ENCODE measurements around the gene WDR82. TPM values are rescaled to one million over a fixed set of nuclear protein-coding genes. Genes with fewer than 3 reads are reported as not detected.

Gene WDR82
- total and polyA plus RNA-seq, 2 experiments from 2014 or later: 24.8 to 52.1 TPM

GRCh38 chr3:52283306-52283705, 4.9 kb upstream of the WDR82 start:
- no peaks in the 10 kb centered on the region for H3K9me3 ChIP-seq (ENCODE audit: low read depth)
- peaks cover 60% of the 10 kb centered on the region for H3K4me1 ChIP-seq (ENCODE audit: insufficient read depth)
- no peak overlapping the region for H2AFZ ChIP-seq
- H3K9me2 ChIP-seq (replicated peaks; ENCODE audit: insufficient read depth): no peaks in the 10 kb centered on the region
- H3K27ac ChIP-seq: peak overlapping the region; percentile 100
- no peak overlapping the region for H3K4me2 ChIP-seq
- no peaks in the 10 kb centered on the region for H3K36me3 ChIP-seq (replicated peaks; ENCODE audit: insufficient read depth, low read depth)
- WGBS (ENCODE audit: low lambda C conversion rate, missing lambda C conversion rate): 0% methylated on average over 1 of the region's 1 CpG
- H3K27me3 ChIP-seq: no peaks in the 10 kb centered on the region
- no peak for TF ChIP-seq EZH2phosphoT487 (IDR thresholded peaks at IDR 0.05; ENCODE audit: low read depth, severe bottlenecking, unreplicated experiment)
- TF ChIP-seq, protein P1, sequence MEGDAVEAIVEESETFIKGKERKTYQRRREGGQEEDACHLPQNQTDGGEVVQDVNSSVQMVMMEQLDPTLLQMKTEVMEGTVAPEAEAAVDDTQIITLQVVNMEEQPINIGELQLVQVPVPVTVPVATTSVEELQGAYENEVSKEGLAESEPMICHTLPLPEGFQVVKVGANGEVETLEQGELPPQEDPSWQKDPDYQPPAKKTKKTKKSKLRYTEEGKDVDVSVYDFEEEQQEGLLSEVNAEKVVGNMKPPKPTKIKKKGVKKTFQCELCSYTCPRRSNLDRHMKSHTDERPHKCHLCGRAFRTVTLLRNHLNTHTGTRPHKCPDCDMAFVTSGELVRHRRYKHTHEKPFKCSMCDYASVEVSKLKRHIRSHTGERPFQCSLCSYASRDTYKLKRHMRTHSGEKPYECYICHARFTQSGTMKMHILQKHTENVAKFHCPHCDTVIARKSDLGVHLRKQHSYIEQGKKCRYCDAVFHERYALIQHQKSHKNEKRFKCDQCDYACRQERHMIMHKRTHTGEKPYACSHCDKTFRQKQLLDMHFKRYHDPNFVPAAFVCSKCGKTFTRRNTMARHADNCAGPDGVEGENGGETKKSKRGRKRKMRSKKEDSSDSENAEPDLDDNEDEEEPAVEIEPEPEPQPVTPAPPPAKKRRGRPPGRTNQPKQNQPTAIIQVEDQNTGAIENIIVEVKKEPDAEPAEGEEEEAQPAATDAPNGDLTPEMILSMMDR (IDR thresholded peaks at IDR 0.05; ENCODE audit: poor library complexity): no peak
- no peak for TF ChIP-seq EZH2 (IDR thresholded peaks at IDR 0.05; ENCODE audit: borderline replicate concordance)
- no peaks in the 10 kb centered on the region for H4K20me1 ChIP-seq (ENCODE audit: insufficient read depth, poor library complexity, severe bottlenecking)
- H3K4me3 ChIP-seq: no peak overlapping the region
- DNase-seq (ENCODE audit: low spot score): no peak
- peaks cover 11% of the 10 kb centered on the region for H3K79me2 ChIP-seq

DNA sequence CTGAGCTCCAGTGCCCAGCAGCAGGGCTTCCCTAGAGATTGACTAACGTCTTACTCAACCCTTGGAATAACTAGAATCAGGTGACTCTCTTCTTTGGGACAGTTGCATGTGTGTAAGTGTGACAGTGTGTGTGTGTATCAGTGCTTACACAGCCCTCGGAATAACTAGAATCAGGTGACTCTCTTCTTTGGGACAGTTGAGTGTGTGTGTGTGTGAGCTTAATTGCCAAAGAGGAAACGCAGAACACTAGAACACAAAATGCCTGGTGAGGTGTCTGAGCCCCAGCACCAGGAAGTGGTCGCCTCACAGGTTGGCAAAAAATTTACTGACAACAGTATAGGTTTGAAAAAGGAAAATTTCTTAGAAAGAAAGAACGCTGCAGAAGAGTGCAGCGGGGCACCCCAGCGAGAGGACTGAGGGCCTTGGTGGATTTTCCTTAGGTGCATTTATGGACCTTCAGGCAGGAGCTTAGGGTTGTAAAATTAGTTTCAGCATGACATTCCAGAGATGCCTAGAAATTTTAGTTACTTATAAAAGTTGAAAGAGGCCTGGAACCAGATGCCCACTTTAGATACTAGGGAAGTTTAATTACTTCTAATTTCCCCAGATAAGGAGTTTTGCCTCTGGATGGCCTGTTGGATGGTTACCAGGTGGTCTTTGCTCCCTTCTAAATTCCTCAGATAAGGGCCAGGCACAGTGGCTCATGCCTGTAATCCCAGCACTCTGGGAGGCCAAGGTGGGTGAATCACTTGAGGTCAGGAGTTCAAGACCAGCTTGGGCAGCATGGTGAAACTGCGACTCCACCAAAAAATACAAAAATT, 3.7 kb upstream of the WDR82 start:
- H3K9me3 ChIP-seq (ENCODE audit: low read depth): no peaks in the 10 kb centered on the region
- TF ChIP-seq, protein P1 (IDR thresholded peaks at IDR 0.05; ENCODE audit: poor library complexity): no peak
- DNase-seq (ENCODE audit: low spot score): no peak
- peaks cover 59% of the 10 kb centered on the region for H3K4me1 ChIP-seq (ENCODE audit: insufficient read depth)
- no peaks in the 10 kb centered on the region for H3K27me3 ChIP-seq
- no peaks in the 10 kb centered on the region for H3K9me2 ChIP-seq (replicated peaks; ENCODE audit: insufficient read depth)
- H3K36me3 ChIP-seq (replicated peaks; ENCODE audit: insufficient read depth, low read depth): no peaks in the 10 kb centered on the region
- H2AFZ ChIP-seq: no peak overlapping the region
- WGBS (ENCODE audit: low lambda C conversion rate, missing lambda C conversion rate): 27% methylated on average over 8 of the region's 8 CpGs
- H3K4me2 ChIP-seq: peak overlapping the region; percentile 23
- peaks cover 21% of the 10 kb centered on the region for H3K79me2 ChIP-seq
- H3K27ac ChIP-seq: peak overlapping the region; percentile 100
- H4K20me1 ChIP-seq (ENCODE audit: insufficient read depth, poor library complexity, severe bottlenecking): peaks cover 7% of the 10 kb centered on the region
- H3K4me3 ChIP-seq: no peak overlapping the region

DNA sequence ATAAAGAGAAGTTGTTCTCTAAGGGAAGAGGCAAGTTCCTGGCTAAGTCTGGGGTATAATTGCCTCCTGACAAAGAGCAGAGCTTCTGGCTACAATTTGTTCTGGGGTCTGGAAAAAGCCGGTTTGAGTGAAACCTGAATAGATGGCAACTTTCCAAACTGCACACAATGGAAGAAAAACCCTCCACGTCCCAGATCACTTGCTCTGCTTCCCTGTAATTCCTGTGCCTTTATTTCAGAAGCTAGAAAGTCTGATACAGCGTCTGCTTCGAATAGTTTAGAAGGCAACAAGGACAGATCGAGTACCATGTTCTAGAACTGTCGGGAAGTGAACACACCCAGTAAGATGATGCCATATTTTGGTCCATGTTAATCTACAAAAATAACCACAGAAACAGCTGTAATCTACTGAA, 1.6 kb upstream of the WDR82 start:
- Histone ChIP-seq H3K36me3 (replicated peaks; ENCODE audit: insufficient read depth, low read depth) (no peaks in the 10 kb centered on the region), H4K20me1 (ENCODE audit: insufficient read depth, poor library complexity, severe bottlenecking) (peaks cover 28% of the 10 kb centered on the region), H3K27ac (peak overlapping the region; percentile 100), H3K4me2 (peak overlapping the region; percentile 82), H3K9me2 (replicated peaks; ENCODE audit: insufficient read depth) (no peaks in the 10 kb centered on the region), H3K4me1 (ENCODE audit: insufficient read depth) (peaks cover 67% of the 10 kb centered on the region), H3K27me3 (no peaks in the 10 kb centered on the region), H3K79me2 (peaks cover 38% of the 10 kb centered on the region), H3K4me3 (no peak overlapping the region), H3K9me3 (ENCODE audit: low read depth) (no peaks in the 10 kb centered on the region), H2AFZ (no peak overlapping the region)
- TF ChIP-seq, protein P1 (IDR thresholded peaks at IDR 0.05; ENCODE audit: poor library complexity): no peak
- TF ChIP-seq EZH2phosphoT487 (IDR thresholded peaks at IDR 0.05; ENCODE audit: low read depth, severe bottlenecking, unreplicated experiment): no peak
- no peak for TF ChIP-seq EZH2 (IDR thresholded peaks at IDR 0.05; ENCODE audit: borderline replicate concordance)
- peak; percentile 68 for DNase-seq (ENCODE audit: low spot score)
- 45% methylated on average over 6 of the region's 6 CpGs for WGBS (ENCODE audit: low lambda C conversion rate, missing lambda C conversion rate)
